ENCODE measurements around the gene TEX14. TPM values are rescaled to one million over a fixed set of nuclear protein-coding genes. Genes with fewer than 3 reads are reported as not detected.

Gene TEX14
- total RNA-seq, 3 donors from 2014 or later: 0.16 to 0.33 (median 0.29) TPM

GRCh38 chr17:58624751-58625150 is 67.1 kb downstream of the TEX14 start:
- no peak overlapping the region for H3K27ac ChIP-seq
- no peak for TF ChIP-seq POLR2A (IDR thresholded peaks at IDR 0.05)
- no peak for TF ChIP-seq CTCF (IDR thresholded peaks at IDR 0.05)
- no peak for TF ChIP-seq POLR2AphosphoS5 (IDR thresholded peaks at IDR 0.05)
- intact Hi-C loops (cut with DNase I; ENCODE audit: low total_unique reads): no loop called here
- H3K27me3 ChIP-seq: no peaks in the 10 kb centered on the region
- DNase-seq (ENCODE audit: low spot score in 2 of 2): no peak
- no peaks in the 10 kb centered on the region for H3K36me3 ChIP-seq
- H3K4me1 ChIP-seq: no peaks in the 10 kb centered on the region
- no peak overlapping the region for H3K4me3 ChIP-seq
- H3K9me3 ChIP-seq: no peaks in the 10 kb centered on the region

- no peak overlapping the region for H3K27ac ChIP-seq
- H3K4me1 ChIP-seq: no peaks in the 10 kb centered on the region
- intact Hi-C loops (cut with DNase I; ENCODE audit: low total_unique reads): no loop called here
- no peak for TF ChIP-seq POLR2A (IDR thresholded peaks at IDR 0.05)
- TF ChIP-seq CTCF (IDR thresholded peaks at IDR 0.05): no peak
- TF ChIP-seq POLR2AphosphoS5 (IDR thresholded peaks at IDR 0.05): no peak
- no peak overlapping the region for H3K4me3 ChIP-seq
- DNase-seq (ENCODE audit: low spot score in 2 of 2): no peak
- H3K27me3 ChIP-seq: no peaks in the 10 kb centered on the region
- no peaks in the 10 kb centered on the region for H3K36me3 ChIP-seq
- no peaks in the 10 kb centered on the region for H3K9me3 ChIP-seq
Observed at GRCh38 chr17:58621174-58621573, 70.7 kb downstream of the TEX14 start.

GRCh38 chr17:58618336-58618735 is 73.5 kb downstream of the TEX14 start:
- Histone ChIP-seq H3K4me1 (no peaks in the 10 kb centered on the region), H3K27ac (no peak overlapping the region), H3K36me3 (no peaks in the 10 kb centered on the region), H3K9me3 (no peaks in the 10 kb centered on the region), H3K4me3 (no peak overlapping the region), H3K27me3 (no peaks in the 10 kb centered on the region)
- DNase-seq (ENCODE audit: low spot score in 2 of 2): no peak
- intact Hi-C loops (cut with DNase I; ENCODE audit: low total_unique reads): no loop called here
- no peak for TF ChIP-seq POLR2AphosphoS5 (IDR thresholded peaks at IDR 0.05)
- TF ChIP-seq CTCF (IDR thresholded peaks at IDR 0.05): no peak
- no peak for TF ChIP-seq POLR2A (IDR thresholded peaks at IDR 0.05)

GRCh38 chr17:58617563-58617962 is 74.3 kb downstream of the TEX14 start:
- Histone ChIP-seq H3K4me1 (no peaks in the 10 kb centered on the region), H3K4me3 (no peak overlapping the region), H3K9me3 (no peaks in the 10 kb centered on the region), H3K27ac (no peak overlapping the region), H3K36me3 (no peaks in the 10 kb centered on the region), H3K27me3 (no peaks in the 10 kb centered on the region)
- no peak for DNase-seq (ENCODE audit: low spot score in 2 of 2)
- intact Hi-C loops (cut with DNase I; ENCODE audit: low total_unique reads): no loop called here
- no peak for TF ChIP-seq POLR2AphosphoS5 (IDR thresholded peaks at IDR 0.05)
- no peak for TF ChIP-seq POLR2A (IDR thresholded peaks at IDR 0.05)
- TF ChIP-seq CTCF (IDR thresholded peaks at IDR 0.05): no peak

- H3K4me1 ChIP-seq: no peaks in the 10 kb centered on the region
- no peaks in the 10 kb centered on the region for H3K27me3 ChIP-seq
- DNase-seq (ENCODE audit: low spot score in 2 of 2): no peak
- intact Hi-C loops (cut with DNase I; ENCODE audit: low total_unique reads): no loop called here
- no peaks in the 10 kb centered on the region for H3K36me3 ChIP-seq
- no peak overlapping the region for H3K27ac ChIP-seq
- TF ChIP-seq POLR2AphosphoS5 (IDR thresholded peaks at IDR 0.05): no peak
- TF ChIP-seq CTCF (IDR thresholded peaks at IDR 0.05): no peak
- no peak for TF ChIP-seq POLR2A (IDR thresholded peaks at IDR 0.05)
- H3K9me3 ChIP-seq: no peaks in the 10 kb centered on the region
- H3K4me3 ChIP-seq: no peak overlapping the region
Observed at GRCh38 chr17:58615768-58616659, 75.8 kb downstream of the TEX14 start.

All from breast epithelium (tissue), 4 donors.